Transverse colon (tissue), 4 donors: ENCODE measurements around the gene ARHGDIG. TPM values are rescaled to one million over a fixed set of nuclear protein-coding genes. Genes with fewer than 3 reads are reported as not detected.

Experiments used
- DNase-seq: peaks from one replicate; pipeline ENCODE4 v3.0.0-alpha.2; 2019
- H3K27ac ChIP-seq, 4 donors: fragments of 200-600 bp; sonication (generic); 2 replicates each; pipeline ENCODE4 v1.5.1; 2016 to 2018; ENCODE audit warnings: inconsistent platforms in 4 of 4
- H3K27me3 ChIP-seq: fragments of 200-600 bp; sonication (generic); 2 replicates; pipeline ENCODE4 v1.5.1; 2017; ENCODE audit warnings: inconsistent platforms
- H3K36me3 ChIP-seq, 4 donors: fragments of 200-600 bp; sonication (generic); 2 replicates each; pipeline ENCODE4 v1.5.1; 2017 to 2019; ENCODE audit warnings: inconsistent platforms in 4 of 4
- H3K4me1 ChIP-seq, 4 donors: fragments of 200-600 bp; sonication (generic); 2 replicates each; pipeline ENCODE4 v1.5.1; 2017 to 2020; ENCODE audit warnings: inconsistent platforms in 4 of 4
- H3K4me3 ChIP-seq, 4 donors: fragments of 200-600 bp; sonication (generic); 1 replicate in 1 of 4; 2 replicates in 3 of 4; pipeline versions ENCODE4 v1.5.1 to v1.6.1; 2017 to 2019; ENCODE audit warnings: inconsistent platforms in 4 of 4
- H3K9me3 ChIP-seq, 2 donors: fragments of 200-600 bp; sonication (generic); 2 replicates each; pipeline ENCODE4 v1.5.1; 2017 to 2019; ENCODE audit warnings: inconsistent platforms in 2 of 2
- EP300 ChIP-seq: sonication (generic); formaldehyde crosslinking; IDR thresholded peaks from one replicate; pipeline ENCODE4 v1.6.1; 2017; ENCODE audit warnings: antibody characterized with exemption, low read depth
- POLR2A ChIP-seq: fragments of 450-650 bp; IDR thresholded peaks from one replicate; pipeline ENCODE4 v1.6.1; 2016; ENCODE audit warnings: antibody characterized with exemption, mild to moderate bottlenecking, moderate library complexity
- POLR2AphosphoS5 ChIP-seq, 3 donors: sonication (generic); formaldehyde crosslinking; IDR thresholded peaks; one replicate each; pipeline ENCODE4 v1.6.1; 2016; ENCODE audit warnings: antibody characterized with exemption in 3 of 3
- WGBS, 2 donors: methylation state at CpG; one replicate each; pipeline ENCODE4 v1.1.5; 2018; ENCODE audit warnings: low coverage in 1 of 2; 5-methylcytosine and 5-hydroxymethylcytosine counted together
- in situ Hi-C, 4 donors: fragments of 200-750 bp; cut with MboI; loops; one replicate each; pipeline versions ENCODE4 v1.15.0 to v1.15.1; 2017; ENCODE audit warnings: low sequenced_read_pairs in 3 of 4, low pct_ligation_motif_present in 1 of 4, low pct_unique_long_range_greater_than_20kb in 1 of 4
- intact Hi-C: fragments of 100-400 bp; cut with DNase I; formaldehyde crosslinking; loops from one replicate; pipeline ENCODE4 v1.15.1; 2023; ENCODE audit warnings: low total_unique reads
- total RNA-seq, 4 donors: library from RNA; depleted of rRNA; stranded (reverse); fragments of >200 nt; gene quantifications; one replicate each; pipeline ENCODE4 v1.1.0, GENCODE V29; 2016
- TF ChIP-seq, protein P1 (sequence below), 5 experiments: fragments of 200-600 bp in 3 of 5; fragments of 450-650 bp in 2 of 5; sonication (generic) in 3 of 5; IDR thresholded peaks; 1 replicate in 2 of 5; 2 replicates in 3 of 5; pipeline ENCODE4 v1.5.1; 2016 to 2017; ENCODE audit warnings: antibody characterized with exemption in 5 of 5, inconsistent platforms in 3 of 5, mild to moderate bottlenecking in 2 of 5, moderate library complexity in 1 of 5

The ARHGDIG gene
- total RNA-seq, 4 donors from 2014 or later, result 0.95 TPM; not detected in 3

DNA sequence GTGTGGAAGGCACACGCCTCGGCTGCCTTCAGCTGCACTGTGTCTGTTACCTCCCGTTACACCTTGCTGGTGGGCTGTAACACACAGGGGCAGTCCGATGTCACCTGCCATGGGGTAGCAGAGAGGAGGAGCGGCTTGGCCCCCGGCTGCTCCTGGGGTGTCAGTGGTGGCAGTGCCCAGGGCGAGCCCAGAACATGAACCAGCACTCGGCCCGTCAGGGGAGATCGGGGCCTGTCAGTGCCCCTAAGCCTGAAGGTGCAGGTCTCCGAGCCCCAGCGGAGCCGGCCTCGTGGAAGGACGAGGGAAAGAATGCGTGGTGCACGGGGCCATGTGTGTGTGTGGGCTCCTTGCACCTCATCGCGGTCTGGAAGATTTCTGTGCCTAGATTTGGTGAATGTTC is 20.1 kb upstream of the ARHGDIG start:
- Histone ChIP-seq H3K27ac (no peak overlapping the region), H3K27me3 (no peaks in the 10 kb centered on the region), H3K9me3 (no peaks in the 10 kb centered on the region), H3K4me1 (no peaks in the 10 kb centered on the region), H3K4me3 (no peak overlapping the region), H3K36me3 (peaks cover 0 to 29% (median 7%) of the 10 kb centered on the region in 4 donors)
- intact Hi-C loops (no loop called here), in situ Hi-C loops (no loop called here)
- TF ChIP-seq POLR2A (no peak), EP300 (no peak), POLR2AphosphoS5 (IDR thresholded peaks at IDR 0.05) (no peak)
- TF ChIP-seq, protein P1, sequence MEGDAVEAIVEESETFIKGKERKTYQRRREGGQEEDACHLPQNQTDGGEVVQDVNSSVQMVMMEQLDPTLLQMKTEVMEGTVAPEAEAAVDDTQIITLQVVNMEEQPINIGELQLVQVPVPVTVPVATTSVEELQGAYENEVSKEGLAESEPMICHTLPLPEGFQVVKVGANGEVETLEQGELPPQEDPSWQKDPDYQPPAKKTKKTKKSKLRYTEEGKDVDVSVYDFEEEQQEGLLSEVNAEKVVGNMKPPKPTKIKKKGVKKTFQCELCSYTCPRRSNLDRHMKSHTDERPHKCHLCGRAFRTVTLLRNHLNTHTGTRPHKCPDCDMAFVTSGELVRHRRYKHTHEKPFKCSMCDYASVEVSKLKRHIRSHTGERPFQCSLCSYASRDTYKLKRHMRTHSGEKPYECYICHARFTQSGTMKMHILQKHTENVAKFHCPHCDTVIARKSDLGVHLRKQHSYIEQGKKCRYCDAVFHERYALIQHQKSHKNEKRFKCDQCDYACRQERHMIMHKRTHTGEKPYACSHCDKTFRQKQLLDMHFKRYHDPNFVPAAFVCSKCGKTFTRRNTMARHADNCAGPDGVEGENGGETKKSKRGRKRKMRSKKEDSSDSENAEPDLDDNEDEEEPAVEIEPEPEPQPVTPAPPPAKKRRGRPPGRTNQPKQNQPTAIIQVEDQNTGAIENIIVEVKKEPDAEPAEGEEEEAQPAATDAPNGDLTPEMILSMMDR (IDR thresholded peaks at IDR 0.05), result no peak
- no peak for DNase-seq
- 91 to 94% methylated on average over 13 to 19 of the region's 19 CpGs for WGBS, 2 donors

DNA sequence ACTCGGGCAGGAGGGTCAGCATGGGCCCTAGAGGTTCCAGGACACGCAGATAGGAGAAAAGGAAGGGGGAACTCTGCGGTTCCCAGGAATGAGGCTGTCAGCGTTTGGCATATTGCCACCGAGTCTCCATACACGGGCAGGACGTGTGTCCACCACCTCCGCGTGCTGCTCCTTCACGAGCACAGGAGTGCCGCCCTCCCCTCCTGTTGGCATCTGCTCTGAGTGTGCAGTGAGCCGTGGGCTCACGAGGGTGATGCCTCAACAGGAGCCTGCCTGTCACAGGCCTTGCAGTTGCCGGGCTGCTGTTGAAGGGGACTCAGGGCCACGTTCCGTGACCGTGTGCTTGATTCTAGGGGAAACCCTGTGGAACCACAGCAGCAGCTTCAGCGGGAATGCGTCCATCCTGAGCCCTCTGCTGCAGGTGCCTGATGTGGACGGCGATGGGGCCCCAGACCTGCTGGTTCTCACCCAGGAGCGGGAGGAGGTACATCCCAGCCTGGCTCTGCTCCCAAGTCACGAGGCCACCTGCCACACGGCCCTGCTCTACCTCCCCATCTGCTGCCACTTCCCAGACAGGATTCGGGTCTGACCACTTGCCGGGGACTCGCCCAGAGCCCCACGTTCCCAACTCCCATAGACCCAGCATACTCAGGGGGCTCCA is 19.2 kb upstream of the ARHGDIG start:
- intact Hi-C loops, result no loop called here
- peaks cover 0 to 5% (median 0%) of the 10 kb centered on the region in 4 donors for H3K4me1 ChIP-seq
- H3K4me3 ChIP-seq, result no peak overlapping the region
- in situ Hi-C loops, result no loop called here
- no peak for DNase-seq
- TF ChIP-seq POLR2A, result no peak
- TF ChIP-seq, protein P1 (IDR thresholded peaks at IDR 0.05), result no peak
- no peak for TF ChIP-seq EP300
- TF ChIP-seq POLR2AphosphoS5 (IDR thresholded peaks at IDR 0.05), result no peak
- no peaks in the 10 kb centered on the region for H3K9me3 ChIP-seq
- H3K27me3 ChIP-seq, result no peaks in the 10 kb centered on the region
- H3K36me3 ChIP-seq, result peaks cover 0 to 29% (median 7%) of the 10 kb centered on the region in 4 donors
- WGBS, 2 donors, result 92% methylated on average over 28 of the region's 28 CpGs; no CpG with 5 or more reads in 1 of the 2 donors
- H3K27ac ChIP-seq, result no peak overlapping the region

DNA sequence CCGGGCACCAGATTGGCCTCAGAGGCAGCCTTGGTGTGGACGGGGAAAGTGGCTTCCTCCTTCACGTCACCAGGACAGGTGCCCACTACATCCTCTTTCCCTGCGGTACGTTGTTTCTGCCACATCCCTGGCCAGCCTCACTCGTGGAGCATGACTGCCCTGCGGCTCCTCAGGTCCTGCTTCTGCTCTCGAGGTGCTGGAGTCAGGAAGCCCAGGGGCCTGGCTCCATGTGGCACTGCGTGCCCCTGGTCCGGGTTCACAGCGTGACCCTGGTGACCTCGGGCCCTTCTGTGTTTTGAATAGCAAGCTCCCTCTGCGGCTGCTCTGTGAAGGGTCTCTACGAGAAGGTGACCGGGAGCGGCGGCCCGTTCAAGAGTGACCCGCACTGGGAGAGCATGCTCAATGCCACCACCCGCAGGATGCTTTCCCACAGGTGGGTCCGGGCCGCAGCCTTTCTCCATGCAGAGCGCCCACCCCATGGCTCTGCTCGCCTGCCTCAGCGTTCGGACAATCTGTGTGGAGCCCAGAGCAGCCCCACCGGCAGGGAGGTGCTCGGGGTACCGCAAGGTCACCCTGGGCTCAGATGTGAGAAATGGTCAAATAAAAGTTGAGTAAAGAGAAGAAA is 18.2 kb upstream of the ARHGDIG start:
- H3K36me3 ChIP-seq, result peaks cover 0 to 29% (median 7%) of the 10 kb centered on the region in 4 donors
- H3K27ac ChIP-seq, result no peak overlapping the region
- H3K4me3 ChIP-seq, result no peak overlapping the region
- H3K9me3 ChIP-seq, result no peaks in the 10 kb centered on the region
- in situ Hi-C loops, result no loop called here
- peaks cover 0 to 5% (median 0%) of the 10 kb centered on the region in 4 donors for H3K4me1 ChIP-seq
- H3K27me3 ChIP-seq, result no peaks in the 10 kb centered on the region
- intact Hi-C loops, result no loop called here
- no peak for DNase-seq
- 93 to 100% methylated on average over 3 to 28 of the region's 29 CpGs for WGBS, 2 donors
- TF ChIP-seq POLR2A (no peak), POLR2AphosphoS5 (IDR thresholded peaks at IDR 0.05) (no peak), EP300 (no peak)
- TF ChIP-seq, protein P1 (IDR thresholded peaks at IDR 0.05), result no peak

DNA sequence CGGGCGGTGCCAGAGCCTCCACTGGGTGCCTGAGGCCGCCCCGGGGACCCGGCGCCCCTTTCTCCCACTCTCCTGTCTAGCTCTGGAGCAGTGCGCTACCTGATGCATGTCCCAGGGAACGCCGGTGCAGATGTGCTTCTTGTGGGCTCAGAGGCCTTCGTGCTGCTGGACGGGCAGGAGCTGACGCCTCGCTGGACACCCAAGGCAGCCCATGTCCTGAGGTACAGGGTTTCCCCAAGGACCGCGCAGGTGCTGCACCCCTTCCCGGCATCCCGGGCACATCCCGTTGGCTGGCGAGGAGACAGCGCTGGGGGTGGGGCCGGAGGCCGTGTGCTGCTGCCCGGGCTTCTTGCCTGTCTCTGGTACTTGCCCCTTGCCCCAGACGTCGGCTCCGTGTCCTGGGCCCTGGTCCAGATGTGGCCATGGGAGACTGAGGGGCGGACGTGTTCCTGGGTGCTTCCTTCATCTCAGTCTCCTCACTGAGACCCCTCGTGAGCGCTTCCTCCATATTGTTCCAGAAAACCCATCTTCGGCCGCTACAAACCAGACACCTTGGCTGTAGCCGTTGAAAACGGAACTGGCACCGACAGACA is 17.1 kb upstream of the ARHGDIG start:
- intact Hi-C loops, result no loop called here
- H3K27ac ChIP-seq, result no peak overlapping the region
- no peak overlapping the region for H3K4me3 ChIP-seq
- peaks cover 0 to 29% (median 7%) of the 10 kb centered on the region in 4 donors for H3K36me3 ChIP-seq
- no peak for DNase-seq
- 93% methylated on average over 33 of the region's 35 CpGs; no CpG with 5 or more reads in 1 of the 2 donors for WGBS, 2 donors
- H3K9me3 ChIP-seq, result no peaks in the 10 kb centered on the region
- in situ Hi-C loops, result no loop called here
- TF ChIP-seq, protein P1 (IDR thresholded peaks at IDR 0.05), result no peak
- TF ChIP-seq POLR2A (no peak), EP300 (no peak), POLR2AphosphoS5 (IDR thresholded peaks at IDR 0.05) (no peak)
- peaks cover 0 to 7% (median 4%) of the 10 kb centered on the region in 4 donors for H3K4me1 ChIP-seq
- H3K27me3 ChIP-seq, result no peaks in the 10 kb centered on the region
